B cell (primary cell): ENCODE measurements around the gene SIL1. TPM values are rescaled to one million over a fixed set of nuclear protein-coding genes. Genes with fewer than 3 reads are reported as not detected.

ENCODE experiments used
- ATAC-seq: fragments of 200-7000 bp; cut with Tn5 transposase; one replicate; pipeline ENCODE4 v1.10.0; 2021; ENCODE audit warnings: low read depth, mild to moderate bottlenecking, moderate number of reproducible peaks, moderate library complexity
- CTCF ChIA-PET: fragments of 350-600 bp; sonication (Branson Sonifier 250); formaldehyde crosslinking; loops from one replicate; lab custom pipeline; 2021; ENCODE audit warnings: antibody characterized with exemption, inconsistent platforms; lab: Charles Lee
- POLR2A ChIA-PET: fragments of 350-600 bp; sonication (Branson Sonifier 250); formaldehyde crosslinking; loops from one replicate; lab custom pipeline; 2021; ENCODE audit warnings: antibody characterized with exemption; lab: Charles Lee
- DNase-seq: peaks from one replicate; pipeline ENCODE4 v3.0.0; 2013
- H2AFZ ChIP-seq: 2 replicates; pipeline ENCODE4 v1.6.1; 2012; ENCODE audit warnings: mild to moderate bottlenecking, low read depth, low read length; ENCODE audit not compliant: insufficient read depth, poor library complexity, severe bottlenecking
- H3K27ac ChIP-seq, 2 donors: 1 replicate in 1 of 2; 2 replicates in 1 of 2; pipeline ENCODE4 v1.5.1; 2012 to 2013; ENCODE audit warnings: low read length in 2 of 2, mild to moderate bottlenecking in 2 of 2, moderate library complexity in 1 of 2
- H3K27me3 ChIP-seq, 4 experiments: fragments of 200-600 bp in 1 of 4; sonication (generic) in 1 of 4; replicated peaks in 1 of 4; 1 replicate in 2 of 4; 2 replicates in 2 of 4; pipeline versions ENCODE4 v1.6.1 to v1.7.0; 2013 to 2016; ENCODE audit warnings: low read length in 3 of 4, mild to moderate bottlenecking in 2 of 4, mixed read lengths in 1 of 4, moderate library complexity in 1 of 4; ENCODE audit not compliant: insufficient read depth in 4 of 4, control insufficient read depth in 3 of 4; ENCODE audit errors: control extremely low read depth in 1 of 4
- H3K36me3 ChIP-seq, 2 experiments: replicated peaks in 1 of 2; 1 replicate in 1 of 2; 2 replicates in 1 of 2; pipeline versions ENCODE4 v1.6.1 to v1.7.1; 2013; ENCODE audit warnings: low read length in 1 of 2; ENCODE audit not compliant: insufficient read depth in 2 of 2, control insufficient read depth in 1 of 2; ENCODE audit errors: control extremely low read depth in 1 of 2, extremely low read depth in 1 of 2
- H3K4me1 ChIP-seq, 2 donors: fragments of 200-600 bp in 1 of 2; sonication (generic) in 1 of 2; 1 replicate in 1 of 2; 2 replicates in 1 of 2; pipeline versions ENCODE4 v1.5.1 to v1.6.1; 2013 to 2017; ENCODE audit warnings: low read length in 2 of 2; ENCODE audit not compliant: control insufficient read depth in 2 of 2, insufficient read depth in 2 of 2
- H3K4me2 ChIP-seq: replicated peaks from 2 replicates; pipeline ENCODE3; 2012; ENCODE audit warnings: mild to moderate bottlenecking, low read depth, low read length; ENCODE audit not compliant: poor library complexity, severe bottlenecking
- H3K4me3 ChIP-seq, 5 experiments: fragments of 200-600 bp in 1 of 5; sonication (generic) in 1 of 5; 1 replicate in 3 of 5; 2 replicates in 2 of 5; pipeline versions ENCODE4 v1.5.1 to v1.7.0; 2011 to 2016; ENCODE audit warnings: low read length in 4 of 5, mild to moderate bottlenecking in 4 of 5, low read depth in 2 of 5, control low read depth in 1 of 5, moderate library complexity in 1 of 5; ENCODE audit not compliant: insufficient read depth in 1 of 5; ENCODE audit errors: control extremely low read depth in 1 of 5, extremely low read depth in 1 of 5
- H3K79me2 ChIP-seq: fragments of 200-600 bp; sonication (generic); one replicate; pipeline ENCODE4 v1.6.0; 2016; ENCODE audit warnings: low read length; ENCODE audit not compliant: control insufficient read depth, insufficient read depth
- H3K9ac ChIP-seq: fragments of 200-600 bp; sonication (generic); 2 replicates; pipeline ENCODE4 v1.6.1; 2017; ENCODE audit warnings: mild to moderate bottlenecking, low read length, moderate library complexity
- H3K9me3 ChIP-seq, 3 donors: one replicate each; pipeline versions ENCODE4 v1.6.1 to v1.7.1; 2013; ENCODE audit warnings: low read length in 2 of 3; ENCODE audit not compliant: control insufficient read depth in 2 of 3, insufficient read depth in 1 of 3; ENCODE audit errors: control extremely low read depth in 1 of 3
- H4K20me1 ChIP-seq: 2 replicates; pipeline ENCODE4 v1.6.0; 2012; ENCODE audit warnings: mild to moderate bottlenecking, low read length; ENCODE audit not compliant: insufficient read depth, control insufficient read depth, poor library complexity, severe bottlenecking
- H3K27ac Mint-ChIP-seq: one replicate; pipeline ENCODE4 v1.8.0; 2021; ENCODE audit warnings: mixed read lengths
- H3K27me3 Mint-ChIP-seq: one replicate; pipeline ENCODE4 v1.8.0; 2021; ENCODE audit warnings: mixed read lengths
- H3K4me1 Mint-ChIP-seq: one replicate; pipeline ENCODE4 v1.8.0; 2021; ENCODE audit warnings: mixed read lengths
- H3K4me3 Mint-ChIP-seq: one replicate; pipeline ENCODE4 v1.8.0; 2021; ENCODE audit warnings: mixed read lengths
- H3K9me3 Mint-ChIP-seq: one replicate; pipeline ENCODE4 v1.8.0; 2022; ENCODE audit warnings: mixed read lengths; ENCODE audit not compliant: insufficient read depth
- EZH2 ChIP-seq: IDR thresholded peaks from 2 replicates; pipeline ENCODE4 v1.6.1; 2012; ENCODE audit warnings: borderline replicate concordance, low read depth, mild to moderate bottlenecking, moderate library complexity, low read length; ENCODE audit not compliant: insufficient read depth, poor library complexity, severe bottlenecking
- WGBS: methylation state at CpG from one replicate; pipeline ENCODE4 v1.1.5; 2013; ENCODE audit warnings: missing lambda C conversion rate; ENCODE audit not compliant: insufficient coverage; 5-methylcytosine and 5-hydroxymethylcytosine counted together
- intact Hi-C: fragments of 100-400 bp; cut with micrococcal nuclease; formaldehyde crosslinking; loops from one replicate; pipeline ENCODE4 v1.10.0; 2022
- polyA plus RNA-seq: library from polyadenylated mRNA; depleted of rRNA; stranded (reverse); fragments of >200 nt; gene quantifications from 2 replicates; pipeline ENCODE4 v1.2.3, GENCODE V29; 2012
- total RNA-seq, 2 donors: library from RNA; stranded (reverse); fragments of 120-200 nt in 1 of 2; gene quantifications; 1 replicate in 1 of 2; 2 replicates in 1 of 2; pipeline versions ENCODE4 v1.2.3 to v1.2.4, GENCODE V29; 2013 to 2022
- TF ChIP-seq, protein P1 (sequence below): fragments of 200-600 bp; IDR thresholded peaks from one replicate; pipeline ENCODE4 v1.8.0; 2022; ENCODE audit warnings: antibody characterized with exemption, mild to moderate bottlenecking

The SIL1 gene
- total and polyA plus RNA-seq, 2 donors (not counting 1 experiment from before 2014, with no cell fraction given) = 16.9 to 19.8 TPM

DNA sequence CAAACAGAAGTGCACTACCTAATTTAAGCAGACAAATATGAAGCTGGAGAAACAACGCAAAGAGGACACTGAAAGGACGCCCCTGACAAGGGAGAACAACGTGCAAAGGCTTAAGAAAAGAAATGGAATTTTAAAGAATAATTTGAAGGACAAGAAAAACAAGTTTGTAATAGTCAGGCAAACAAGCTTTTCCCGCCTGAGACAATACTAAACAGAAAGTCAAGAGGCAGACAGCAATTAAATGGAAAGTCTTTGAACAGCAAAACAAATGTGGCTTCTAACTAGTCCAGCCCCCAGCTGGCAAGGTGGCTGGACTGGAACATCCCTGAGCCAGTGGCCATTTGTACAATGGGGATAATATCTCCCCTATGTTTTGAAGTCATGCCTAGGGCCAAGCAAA, 63.3 kb downstream of the SIL1 start:
- TF ChIP-seq EZH2 = no peak
- Histone ChIP-seq H3K4me2 (no peak overlapping the region), H3K9ac (no peak overlapping the region), H2AFZ (no peak overlapping the region), H4K20me1 (no peaks in the 10 kb centered on the region), H3K4me3 (no peak overlapping the region), H3K79me2 (peaks cover 7% of the 10 kb centered on the region), H3K9me3 (no peaks in the 10 kb centered on the region), H3K27me3 (no peaks in the 10 kb centered on the region), H3K36me3 (no peaks in the 10 kb centered on the region), H3K27ac (no peak overlapping the region), H3K4me1 (no peaks in the 10 kb centered on the region)
- intact Hi-C loops = no loop called here
- ChIA-PET POLR2A (interaction anchor here (0.6 kb wide), 1 partner anchor 299 kb away, joined by 3 read pairs; no protein-coding TSS in a partner anchor), CTCF (interaction anchor here (1.5 kb wide), 1 partner anchor 9 kb away, joined by 3 read pairs; no protein-coding TSS in a partner anchor)
- Mint-ChIP-seq H3K27ac (no peak overlapping the region), H3K9me3 (no peaks in the 10 kb centered on the region), H3K4me3 (no peak overlapping the region), H3K4me1 (peaks cover 4% of the 10 kb centered on the region), H3K27me3 (no peaks in the 10 kb centered on the region)
- DNase-seq (no peak), ATAC-seq (no peak)
- 100% methylated on average over 3 of the region's 4 CpGs for WGBS

- POLR2A ChIA-PET = no interaction called here
- Mint-ChIP-seq H3K9me3 (no peaks in the 10 kb centered on the region), H3K4me3 (no peak overlapping the region)
These were observed 64.9 kb downstream of the SIL1 start for GRCh38 chr5:139133282-139133681.

More at GRCh38 chr5:139133282-139133681, 64.9 kb downstream of the SIL1 start:
- TF ChIP-seq, protein P1, sequence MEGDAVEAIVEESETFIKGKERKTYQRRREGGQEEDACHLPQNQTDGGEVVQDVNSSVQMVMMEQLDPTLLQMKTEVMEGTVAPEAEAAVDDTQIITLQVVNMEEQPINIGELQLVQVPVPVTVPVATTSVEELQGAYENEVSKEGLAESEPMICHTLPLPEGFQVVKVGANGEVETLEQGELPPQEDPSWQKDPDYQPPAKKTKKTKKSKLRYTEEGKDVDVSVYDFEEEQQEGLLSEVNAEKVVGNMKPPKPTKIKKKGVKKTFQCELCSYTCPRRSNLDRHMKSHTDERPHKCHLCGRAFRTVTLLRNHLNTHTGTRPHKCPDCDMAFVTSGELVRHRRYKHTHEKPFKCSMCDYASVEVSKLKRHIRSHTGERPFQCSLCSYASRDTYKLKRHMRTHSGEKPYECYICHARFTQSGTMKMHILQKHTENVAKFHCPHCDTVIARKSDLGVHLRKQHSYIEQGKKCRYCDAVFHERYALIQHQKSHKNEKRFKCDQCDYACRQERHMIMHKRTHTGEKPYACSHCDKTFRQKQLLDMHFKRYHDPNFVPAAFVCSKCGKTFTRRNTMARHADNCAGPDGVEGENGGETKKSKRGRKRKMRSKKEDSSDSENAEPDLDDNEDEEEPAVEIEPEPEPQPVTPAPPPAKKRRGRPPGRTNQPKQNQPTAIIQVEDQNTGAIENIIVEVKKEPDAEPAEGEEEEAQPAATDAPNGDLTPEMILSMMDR = no peak
- TF ChIP-seq EZH2 = no peak
- H3K27ac ChIP-seq = no peak overlapping the region
- H3K27me3 ChIP-seq = no peaks in the 10 kb centered on the region
- H2AFZ ChIP-seq = no peak overlapping the region
- H3K9ac ChIP-seq = no peak overlapping the region
- no peak for ATAC-seq
- DNase-seq = no peak
- H3K36me3 ChIP-seq = no peaks in the 10 kb centered on the region
- no peaks in the 10 kb centered on the region for H3K27me3 Mint-ChIP-seq
- no peak overlapping the region for H3K27ac Mint-ChIP-seq
- intact Hi-C loops = no loop called here
- CTCF ChIA-PET = no interaction called here
- no peak overlapping the region for H3K4me3 ChIP-seq
- peaks cover 5% of the 10 kb centered on the region for H3K79me2 ChIP-seq
- H3K9me3 ChIP-seq = no peaks in the 10 kb centered on the region
- H4K20me1 ChIP-seq = no peaks in the 10 kb centered on the region
- WGBS = 100% methylated on average over 2 of the region's 2 CpGs
- no peak overlapping the region for H3K4me2 ChIP-seq
- peaks cover 4% of the 10 kb centered on the region for H3K4me1 Mint-ChIP-seq
- no peaks in the 10 kb centered on the region for H3K4me1 ChIP-seq
